Natural killer cell treated with Interleukin-12 subunit alpha and Interleukin-12 subunit beta and Interleukin-15 and Interleukin-18, amount 100 ng/mL, for 72 hours (primary cell): ENCODE measurements around the gene CCDC183. TPM values are rescaled to one million over a fixed set of nuclear protein-coding genes. Genes with fewer than 3 reads are reported as not detected.
"Not testable (repeated sequence)": the region's sequence is repeated elsewhere in the genome, so short reads cannot be mapped to it uniquely, and the experiment has no call there.

Experiments used
- ATAC-seq, 2 donors: fragments of 150-1000 bp; cut with Tn5 transposase in 1 of 2; sonication (Bioruptor Pico), chemical (Tn5 transposase) in 1 of 2; 2 replicates each; pipeline ENCODE4 v1.10.0; 2021
- DNase-seq: peaks from one replicate; pipeline ENCODE4 v3.0.0; 2022; ENCODE audit warnings: low spot score
- H3K27ac Mint-ChIP-seq, 2 donors: 1 replicate in 1 of 2; 2 replicates in 1 of 2; pipeline ENCODE4 v1.8.0; 2022; ENCODE audit warnings: mixed read lengths in 2 of 2, mild to moderate bottlenecking in 1 of 2, moderate library complexity in 1 of 2
- H3K27me3 Mint-ChIP-seq, 2 donors: 1 replicate in 1 of 2; 2 replicates in 1 of 2; pipeline ENCODE4 v1.8.0; 2022; ENCODE audit warnings: mixed read lengths in 2 of 2
- H3K36me3 Mint-ChIP-seq: one replicate; pipeline ENCODE4 v1.8.0; 2022; ENCODE audit warnings: mixed read lengths
- H3K4me1 Mint-ChIP-seq, 2 donors: 1 replicate in 1 of 2; 2 replicates in 1 of 2; pipeline ENCODE4 v1.8.0; 2022; ENCODE audit warnings: low read depth in 2 of 2, mixed read lengths in 2 of 2, mild to moderate bottlenecking in 1 of 2
- H3K4me3 Mint-ChIP-seq: one replicate; pipeline ENCODE4 v1.8.0; 2022; ENCODE audit warnings: mixed read lengths
- H3K9me3 Mint-ChIP-seq: 2 replicates; pipeline ENCODE4 v1.8.0; 2022; ENCODE audit warnings: mixed read lengths
- total RNA-seq, 2 donors: library from RNA; stranded (reverse); gene quantifications; one replicate each; pipeline ENCODE4 v1.2.3, GENCODE V29; 2022

The CCDC183 gene
- total RNA-seq, 2 donors from 2014 or later: 0.38 to 0.45 TPM

GRCh38 chr9:136764301-136764891, 31.7 kb upstream of the CCDC183 start, which contains the start of gene LCN15:
LCN15 (minus strand) TSS chr9:136764518; CDS start chr9:136764488, 30 bp downstream.
- ATAC-seq (no peak), DNase-seq (no peak)
- no peaks in the 10 kb centered on the region for H3K36me3 Mint-ChIP-seq
- no peak within 1 kb of the TSS for H3K27ac Mint-ChIP-seq
- no peaks in the 10 kb centered on the region for H3K9me3 Mint-ChIP-seq
- H3K4me3 Mint-ChIP-seq: no peak within 1 kb of the TSS
- peaks cover 0 to 4% of the 10 kb centered on the region in 2 donors for H3K4me1 Mint-ChIP-seq
- peaks cover 0 to 10% of the 10 kb centered on the region in 2 donors for H3K27me3 Mint-ChIP-seq

- H3K27me3 Mint-ChIP-seq: peaks cover 0 to 10% of the 10 kb centered on the region in 2 donors
- no peak overlapping the region for H3K27ac Mint-ChIP-seq
- peaks cover 0 to 4% of the 10 kb centered on the region in 2 donors for H3K4me1 Mint-ChIP-seq
- H3K4me3 Mint-ChIP-seq: no peak overlapping the region
- H3K9me3 Mint-ChIP-seq: no peaks in the 10 kb centered on the region
- no peak for ATAC-seq
- no peak for DNase-seq
- H3K36me3 Mint-ChIP-seq: no peaks in the 10 kb centered on the region
Observed at GRCh38 chr9:136765041-136765440, 31.1 kb upstream of the CCDC183 start.

- not testable (repeated sequence) for H3K4me1 Mint-ChIP-seq, H3K4me3 Mint-ChIP-seq, H3K36me3 Mint-ChIP-seq, ATAC-seq, H3K27ac Mint-ChIP-seq, H3K9me3 Mint-ChIP-seq, DNase-seq
- H3K27me3 Mint-ChIP-seq: peaks cover 0 to 10% of the 10 kb centered on the region in 2 donors
Observed at GRCh38 chr9:136765745-136766409, 30.3 kb upstream of the CCDC183 start.

- not testable (repeated sequence) for H3K4me3 Mint-ChIP-seq, H3K9me3 Mint-ChIP-seq
Observed at GRCh38 chr9:136766410-136767120, 29.6 kb upstream of the CCDC183 start.

GRCh38 chr9:136769710-136770191, 26.4 kb upstream of the CCDC183 start:
- ATAC-seq (peak; percentile 69 to 71), DNase-seq (no peak)
- Mint-ChIP-seq H3K36me3 (no peaks in the 10 kb centered on the region), H3K9me3 (no peaks in the 10 kb centered on the region), H3K4me3 (no peak overlapping the region), H3K27ac (no peak overlapping the region), H3K4me1 (peaks cover 5 to 8% of the 10 kb centered on the region in 2 donors), H3K27me3 (peaks cover 0 to 10% of the 10 kb centered on the region in 2 donors)

More at GRCh38 chr9:136766410-136767120, 29.6 kb upstream of the CCDC183 start:
- H3K27me3 Mint-ChIP-seq: peaks cover 0 to 10% of the 10 kb centered on the region in 2 donors
- not testable (repeated sequence) for ATAC-seq, DNase-seq, H3K36me3 Mint-ChIP-seq, H3K4me1 Mint-ChIP-seq
- H3K27ac Mint-ChIP-seq: peak overlapping the region in 1 of 2 donors; percentile 65

GRCh38 chr9:136771907-136772415, 24.2 kb upstream of the CCDC183 start:
- Mint-ChIP-seq H3K4me1 (peaks cover 5% of the 10 kb centered on the region in 2 donors), H3K9me3 (no peaks in the 10 kb centered on the region), H3K4me3 (no peak overlapping the region), H3K27ac (no peak overlapping the region), H3K36me3 (no peaks in the 10 kb centered on the region), H3K27me3 (peaks cover 4 to 9% of the 10 kb centered on the region in 2 donors)
- DNase-seq: no peak
- no peak for ATAC-seq

- H3K9me3 Mint-ChIP-seq: no peaks in the 10 kb centered on the region
- H3K27me3 Mint-ChIP-seq: peaks cover 9 to 17% of the 10 kb centered on the region in 2 donors
- ATAC-seq: peak; percentile 52 to 70
- H3K4me1 Mint-ChIP-seq: peaks cover 4 to 5% of the 10 kb centered on the region in 2 donors
- no peak for DNase-seq
- H3K4me3 Mint-ChIP-seq: no peak overlapping the region
- H3K27ac Mint-ChIP-seq: peak overlapping the region; percentile 33 to 81
- no peaks in the 10 kb centered on the region for H3K36me3 Mint-ChIP-seq
Observed at GRCh38 chr9:136773386-136774044, 22.6 kb upstream of the CCDC183 start.

GRCh38 chr9:136774416-136775045, 21.6 kb upstream of the CCDC183 start:
- no peaks in the 10 kb centered on the region for H3K36me3 Mint-ChIP-seq
- H3K27ac Mint-ChIP-seq: no peak overlapping the region
- H3K4me3 Mint-ChIP-seq: no peak overlapping the region
- no peaks in the 10 kb centered on the region for H3K9me3 Mint-ChIP-seq
- peaks cover 16 to 26% of the 10 kb centered on the region in 2 donors for H3K27me3 Mint-ChIP-seq
- ATAC-seq: no peak
- peaks cover 4 to 5% of the 10 kb centered on the region in 2 donors for H3K4me1 Mint-ChIP-seq
- no peak for DNase-seq

GRCh38 chr9:136775191-136775590, 20.9 kb upstream of the CCDC183 start:
- Mint-ChIP-seq H3K27ac (no peak overlapping the region), H3K4me1 (peaks cover 4 to 5% of the 10 kb centered on the region in 2 donors), H3K27me3 (peaks cover 16 to 33% of the 10 kb centered on the region in 2 donors), H3K4me3 (no peak overlapping the region), H3K9me3 (no peaks in the 10 kb centered on the region), H3K36me3 (no peaks in the 10 kb centered on the region)
- DNase-seq: no peak
- no peak for ATAC-seq

- no peak overlapping the region for H3K27ac Mint-ChIP-seq
- H3K4me3 Mint-ChIP-seq: no peak overlapping the region
- no peaks in the 10 kb centered on the region for H3K9me3 Mint-ChIP-seq
- peaks cover 4 to 5% of the 10 kb centered on the region in 2 donors for H3K4me1 Mint-ChIP-seq
- H3K27me3 Mint-ChIP-seq: peaks cover 16 to 36% of the 10 kb centered on the region in 2 donors
- DNase-seq (no peak), ATAC-seq (no peak)
- no peaks in the 10 kb centered on the region for H3K36me3 Mint-ChIP-seq
Observed at GRCh38 chr9:136776947-136777346, 19.2 kb upstream of the CCDC183 start.

- ATAC-seq: no peak
- Mint-ChIP-seq H3K36me3 (no peaks in the 10 kb centered on the region), H3K27ac (no peak overlapping the region), H3K27me3 (peaks cover 16 to 36% of the 10 kb centered on the region in 2 donors), H3K4me3 (no peak overlapping the region), H3K4me1 (peaks cover 4 to 5% of the 10 kb centered on the region in 2 donors), H3K9me3 (no peaks in the 10 kb centered on the region)
- no peak for DNase-seq
Observed at GRCh38 chr9:136777359-136777758, 18.8 kb upstream of the CCDC183 start.

- ATAC-seq: no peak
- peaks cover 18 to 36% of the 10 kb centered on the region in 2 donors for H3K27me3 Mint-ChIP-seq
- no peak overlapping the region for H3K27ac Mint-ChIP-seq
- no peaks in the 10 kb centered on the region for H3K9me3 Mint-ChIP-seq
- H3K4me1 Mint-ChIP-seq: peaks cover 1 to 3% of the 10 kb centered on the region in 2 donors
- H3K36me3 Mint-ChIP-seq: no peaks in the 10 kb centered on the region
- no peak overlapping the region for H3K4me3 Mint-ChIP-seq
- no peak for DNase-seq
Observed at GRCh38 chr9:136779808-136780207, 16.3 kb upstream of the CCDC183 start.

GRCh38 chr9:136782452-136782851, 13.7 kb upstream of the CCDC183 start:
- no peak for ATAC-seq
- no peak overlapping the region for H3K4me3 Mint-ChIP-seq
- H3K4me1 Mint-ChIP-seq: peaks cover 6 to 9% of the 10 kb centered on the region in 2 donors
- H3K27ac Mint-ChIP-seq: no peak overlapping the region
- H3K9me3 Mint-ChIP-seq: no peaks in the 10 kb centered on the region
- no peak for DNase-seq
- no peaks in the 10 kb centered on the region for H3K36me3 Mint-ChIP-seq
- peaks cover 17 to 28% of the 10 kb centered on the region in 2 donors for H3K27me3 Mint-ChIP-seq
